HepG2 (cell line): ENCODE data around the gene GALNT1.

Experiments
- CEBPB ChIP-seq: IDR thresholded peaks from 2 replicates; pipeline ENCODE4 v1.6.1; 2011; ENCODE audit warnings: low read depth, low read length, improper control_type of control experiment, borderline replicate concordance
- DNMT3B ChIP-seq: conservative IDR thresholded peaks from 2 replicates; pipeline ENCODE4 v1.6.1; 2016; ENCODE audit warnings: missing biosample characterization, control low read depth
- HDAC6 ChIP-seq: fragments of 200-600 bp; sonication (generic); IDR thresholded peaks from 2 replicates; pipeline ENCODE4 v1.7.0; 2017; ENCODE audit warnings: mild to moderate bottlenecking, antibody characterized with exemption, low read length, low read depth
- POLR2A ChIP-seq, 2 experiments: IDR thresholded peaks; 2 replicates each; pipeline ENCODE4 v1.6.1; 2011; ENCODE audit warnings: low read depth in 2 of 2, low read length in 2 of 2, mild to moderate bottlenecking in 1 of 2, moderate library complexity in 1 of 2; ENCODE audit not compliant: insufficient read depth in 1 of 2
- ZNF207 ChIP-seq: fragments of 450-650 bp; IDR thresholded peaks from 2 replicates; pipeline ENCODE4 v1.6.1; 2016; ENCODE audit warnings: antibody characterized with exemption, borderline replicate concordance
- TF ChIP-seq, protein P1 (sequence below): sonication (generic); formaldehyde crosslinking; IDR thresholded peaks from 2 replicates; pipeline ENCODE4 v1.9.0; 2022; ENCODE audit warnings: missing genetic modification reagents, mild to moderate bottlenecking, borderline replicate concordance
- TF ChIP-seq, protein P2 (sequence below): sonication (generic); formaldehyde crosslinking; IDR thresholded peaks from 2 replicates; pipeline ENCODE4 v1.8.0; 2022; ENCODE audit warnings: low read depth, missing genetic modification reagents
- TF ChIP-seq, protein P3 (sequence below): sonication (generic); formaldehyde crosslinking; IDR thresholded peaks from 2 replicates; pipeline ENCODE4 v1.4.0; 2020; ENCODE audit warnings: missing genetic modification reagents, low read depth, mild to moderate bottlenecking, borderline replicate concordance

- no peak for TF ChIP-seq HDAC6
- TF ChIP-seq, protein P1, sequence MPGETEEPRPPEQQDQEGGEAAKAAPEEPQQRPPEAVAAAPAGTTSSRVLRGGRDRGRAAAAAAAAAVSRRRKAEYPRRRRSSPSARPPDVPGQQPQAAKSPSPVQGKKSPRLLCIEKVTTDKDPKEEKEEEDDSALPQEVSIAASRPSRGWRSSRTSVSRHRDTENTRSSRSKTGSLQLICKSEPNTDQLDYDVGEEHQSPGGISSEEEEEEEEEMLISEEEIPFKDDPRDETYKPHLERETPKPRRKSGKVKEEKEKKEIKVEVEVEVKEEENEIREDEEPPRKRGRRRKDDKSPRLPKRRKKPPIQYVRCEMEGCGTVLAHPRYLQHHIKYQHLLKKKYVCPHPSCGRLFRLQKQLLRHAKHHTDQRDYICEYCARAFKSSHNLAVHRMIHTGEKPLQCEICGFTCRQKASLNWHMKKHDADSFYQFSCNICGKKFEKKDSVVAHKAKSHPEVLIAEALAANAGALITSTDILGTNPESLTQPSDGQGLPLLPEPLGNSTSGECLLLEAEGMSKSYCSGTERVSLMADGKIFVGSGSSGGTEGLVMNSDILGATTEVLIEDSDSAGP: no peak
- TF ChIP-seq DNMT3B (CRISPR knock-in tag): no peak
- TF ChIP-seq ZNF207: no peak
- TF ChIP-seq POLR2A (IDR thresholded peaks at IDR 0.05; ENCODE audit: insufficient read depth in 1 of 2, low read depth in 2 of 2, low read length in 2 of 2): no peak
- TF ChIP-seq, protein P2, sequence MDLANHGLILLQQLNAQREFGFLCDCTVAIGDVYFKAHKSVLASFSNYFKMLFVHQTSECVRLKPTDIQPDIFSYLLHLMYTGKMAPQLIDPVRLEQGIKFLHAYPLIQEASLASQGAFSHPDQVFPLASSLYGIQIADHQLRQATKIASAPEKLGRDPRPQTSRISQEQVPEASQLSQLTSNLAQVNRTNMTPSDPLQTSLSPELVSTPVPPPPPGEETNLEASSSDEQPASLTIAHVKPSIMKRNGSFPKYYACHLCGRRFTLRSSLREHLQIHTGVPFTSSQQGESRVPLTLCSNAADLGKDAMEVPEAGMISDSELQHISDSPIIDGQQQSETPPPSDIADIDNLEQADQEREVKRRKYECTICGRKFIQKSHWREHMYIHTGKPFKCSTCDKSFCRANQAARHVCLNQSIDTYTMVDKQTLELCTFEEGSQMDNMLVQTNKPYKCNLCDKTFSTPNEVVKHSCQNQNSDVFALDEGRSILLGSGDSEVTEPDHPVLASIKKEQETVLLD (CRISPR knock-in tag): no peak
- no peak for TF ChIP-seq CEBPB
- TF ChIP-seq, protein P3, sequence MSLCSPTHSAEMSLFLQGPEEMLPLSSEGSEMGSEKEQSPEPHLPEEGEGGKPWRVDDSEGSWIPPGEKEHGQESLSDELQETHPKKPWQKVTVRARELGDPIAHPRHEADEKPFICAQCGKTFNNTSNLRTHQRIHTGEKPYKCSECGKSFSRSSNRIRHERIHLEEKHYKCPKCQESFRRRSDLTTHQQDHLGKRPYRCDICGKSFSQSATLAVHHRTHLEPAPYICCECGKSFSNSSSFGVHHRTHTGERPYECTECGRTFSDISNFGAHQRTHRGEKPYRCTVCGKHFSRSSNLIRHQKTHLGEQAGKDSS (CRISPR knock-in tag): no peak
Measured at GRCh38 chr18:35573531-35573930, 8.0 kb upstream of the GALNT1 start.
